ENCODE results near the gene SNED1.

DNA sequence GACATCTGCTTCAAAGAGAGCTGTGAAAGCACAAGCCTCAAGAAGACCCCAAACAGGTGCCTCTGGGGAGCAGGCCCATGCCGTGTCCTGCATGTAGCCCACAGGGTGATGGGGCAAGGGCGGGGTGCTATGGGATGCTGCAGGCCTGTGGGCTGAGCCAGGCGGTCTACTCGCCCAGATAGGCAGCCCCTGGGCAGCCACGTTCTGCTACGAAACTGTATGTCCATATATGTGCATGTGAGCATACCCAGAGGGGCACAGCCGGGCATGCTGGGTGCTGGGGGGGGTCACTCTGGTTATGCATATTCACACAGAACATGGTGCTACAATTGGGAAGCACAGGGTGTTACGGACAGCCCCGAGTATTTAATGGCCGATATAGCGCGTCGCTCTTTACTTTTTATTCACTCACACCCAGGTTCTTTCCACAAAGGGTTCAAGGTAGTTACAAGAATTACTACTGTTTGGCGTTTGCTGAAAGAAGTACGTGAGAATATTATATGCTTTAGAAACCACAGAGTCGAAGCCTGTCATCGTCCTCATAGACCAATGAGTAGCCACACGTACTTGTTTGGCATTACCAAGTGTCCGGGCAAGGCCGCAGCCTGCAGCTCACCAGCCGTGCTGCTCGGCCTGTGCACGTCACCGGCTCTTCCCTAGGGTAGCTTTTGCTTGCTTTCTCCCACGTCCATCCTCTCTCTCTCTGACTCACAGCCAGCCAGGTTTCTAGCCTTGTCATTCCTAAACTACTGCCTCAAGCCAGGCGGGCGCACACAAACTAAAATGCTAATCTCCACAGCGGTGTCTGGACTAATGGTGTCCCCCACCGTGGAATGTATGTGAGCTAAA lies 89.2 kb downstream of the SNED1 start:
- TF ChIP-seq, protein P1, sequence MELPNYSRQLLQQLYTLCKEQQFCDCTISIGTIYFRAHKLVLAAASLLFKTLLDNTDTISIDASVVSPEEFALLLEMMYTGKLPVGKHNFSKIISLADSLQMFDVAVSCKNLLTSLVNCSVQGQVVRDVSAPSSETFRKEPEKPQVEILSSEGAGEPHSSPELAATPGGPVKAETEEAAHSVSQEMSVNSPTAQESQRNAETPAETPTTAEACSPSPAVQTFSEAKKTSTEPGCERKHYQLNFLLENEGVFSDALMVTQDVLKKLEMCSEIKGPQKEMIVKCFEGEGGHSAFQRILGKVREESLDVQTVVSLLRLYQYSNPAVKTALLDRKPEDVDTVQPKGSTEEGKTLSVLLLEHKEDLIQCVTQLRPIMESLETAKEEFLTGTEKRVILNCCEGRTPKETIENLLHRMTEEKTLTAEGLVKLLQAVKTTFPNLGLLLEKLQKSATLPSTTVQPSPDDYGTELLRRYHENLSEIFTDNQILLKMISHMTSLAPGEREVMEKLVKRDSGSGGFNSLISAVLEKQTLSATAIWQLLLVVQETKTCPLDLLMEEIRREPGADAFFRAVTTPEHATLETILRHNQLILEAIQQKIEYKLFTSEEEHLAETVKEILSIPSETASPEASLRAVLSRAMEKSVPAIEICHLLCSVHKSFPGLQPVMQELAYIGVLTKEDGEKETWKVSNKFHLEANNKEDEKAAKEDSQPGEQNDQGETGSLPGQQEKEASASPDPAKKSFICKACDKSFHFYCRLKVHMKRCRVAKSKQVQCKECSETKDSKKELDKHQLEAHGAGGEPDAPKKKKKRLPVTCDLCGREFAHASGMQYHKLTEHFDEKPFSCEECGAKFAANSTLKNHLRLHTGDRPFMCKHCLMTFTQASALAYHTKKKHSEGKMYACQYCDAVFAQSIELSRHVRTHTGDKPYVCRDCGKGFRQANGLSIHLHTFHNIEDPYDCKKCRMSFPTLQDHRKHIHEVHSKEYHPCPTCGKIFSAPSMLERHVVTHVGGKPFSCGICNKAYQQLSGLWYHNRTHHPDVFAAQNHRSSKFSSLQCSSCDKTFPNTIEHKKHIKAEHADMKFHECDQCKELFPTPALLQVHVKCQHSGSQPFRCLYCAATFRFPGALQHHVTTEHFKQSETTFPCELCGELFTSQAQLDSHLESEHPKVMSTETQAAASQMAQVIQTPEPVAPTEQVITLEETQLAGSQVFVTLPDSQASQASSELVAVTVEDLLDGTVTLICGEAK (IDR thresholded peaks at IDR 0.05): no peak
- TF ChIP-seq, protein P1 (CRISPR knock-in tag; IDR thresholded peaks at IDR 0.05): no peak
- TF ChIP-seq MXI1 (IDR thresholded peaks at IDR 0.05; ENCODE audit: low read depth, low read length): no peak
- no peak for TF ChIP-seq NR2C2 (CRISPR knock-in tag; IDR thresholded peaks at IDR 0.05)
- no peak for TF ChIP-seq NR2C2 (tag; IDR thresholded peaks at IDR 0.05)
- no peak for TF ChIP-seq TAF15 (IDR thresholded peaks at IDR 0.05; ENCODE audit: low read depth, low read length)
- no peak for TF ChIP-seq POU5F1 (IDR thresholded peaks at IDR 0.05; ENCODE audit: borderline replicate concordance, low read depth, low read length, partially characterized antibody)
- TF ChIP-seq TGIF2 (CRISPR knock-in tag; IDR thresholded peaks at IDR 0.05): no peak
- TF ChIP-seq ETV5 (CRISPR knock-in tag; IDR thresholded peaks at IDR 0.05; ENCODE audit: low read depth): no peak
- TF ChIP-seq NELFE (IDR thresholded peaks at IDR 0.05; ENCODE audit: insufficient read depth, insufficient read length): no peak
- TF ChIP-seq, protein P2, sequence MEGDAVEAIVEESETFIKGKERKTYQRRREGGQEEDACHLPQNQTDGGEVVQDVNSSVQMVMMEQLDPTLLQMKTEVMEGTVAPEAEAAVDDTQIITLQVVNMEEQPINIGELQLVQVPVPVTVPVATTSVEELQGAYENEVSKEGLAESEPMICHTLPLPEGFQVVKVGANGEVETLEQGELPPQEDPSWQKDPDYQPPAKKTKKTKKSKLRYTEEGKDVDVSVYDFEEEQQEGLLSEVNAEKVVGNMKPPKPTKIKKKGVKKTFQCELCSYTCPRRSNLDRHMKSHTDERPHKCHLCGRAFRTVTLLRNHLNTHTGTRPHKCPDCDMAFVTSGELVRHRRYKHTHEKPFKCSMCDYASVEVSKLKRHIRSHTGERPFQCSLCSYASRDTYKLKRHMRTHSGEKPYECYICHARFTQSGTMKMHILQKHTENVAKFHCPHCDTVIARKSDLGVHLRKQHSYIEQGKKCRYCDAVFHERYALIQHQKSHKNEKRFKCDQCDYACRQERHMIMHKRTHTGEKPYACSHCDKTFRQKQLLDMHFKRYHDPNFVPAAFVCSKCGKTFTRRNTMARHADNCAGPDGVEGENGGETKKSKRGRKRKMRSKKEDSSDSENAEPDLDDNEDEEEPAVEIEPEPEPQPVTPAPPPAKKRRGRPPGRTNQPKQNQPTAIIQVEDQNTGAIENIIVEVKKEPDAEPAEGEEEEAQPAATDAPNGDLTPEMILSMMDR (IDR thresholded peaks at IDR 0.05 in 2 of 3, conservative IDR thresholded peaks at IDR 0.05 in 1 of 3; ENCODE audit: insufficient read depth in 2 of 3, low read depth in 1 of 3, low read length in 3 of 3): no peak
- TF ChIP-seq BHLHE40 (IDR thresholded peaks at IDR 0.05; ENCODE audit: low read length): no peak
- TF ChIP-seq KHSRP (IDR thresholded peaks at IDR 0.05): no peak
- TF ChIP-seq STAT5A (IDR thresholded peaks at IDR 0.05; ENCODE audit: borderline replicate concordance, low read length): no peak
- TF ChIP-seq, protein P3, sequence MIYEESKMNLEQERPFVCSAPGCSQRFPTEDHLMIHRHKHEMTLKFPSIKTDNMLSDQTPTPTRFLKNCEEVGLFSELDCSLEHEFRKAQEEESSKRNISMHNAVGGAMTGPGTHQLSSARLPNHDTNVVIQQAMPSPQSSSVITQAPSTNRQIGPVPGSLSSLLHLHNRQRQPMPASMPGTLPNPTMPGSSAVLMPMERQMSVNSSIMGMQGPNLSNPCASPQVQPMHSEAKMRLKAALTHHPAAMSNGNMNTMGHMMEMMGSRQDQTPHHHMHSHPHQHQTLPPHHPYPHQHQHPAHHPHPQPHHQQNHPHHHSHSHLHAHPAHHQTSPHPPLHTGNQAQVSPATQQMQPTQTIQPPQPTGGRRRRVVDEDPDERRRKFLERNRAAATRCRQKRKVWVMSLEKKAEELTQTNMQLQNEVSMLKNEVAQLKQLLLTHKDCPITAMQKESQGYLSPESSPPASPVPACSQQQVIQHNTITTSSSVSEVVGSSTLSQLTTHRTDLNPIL (CRISPR knock-in tag; IDR thresholded peaks at IDR 0.05): no peak
